IPS-15b (cell line): ENCODE measurements around the gene KLHL17.
A peak's percentile ranks its signal among the peaks of the same experiment; 100 is the strongest.

Experiments
- H3K27me3 ChIP-seq: one replicate; pipeline ENCODE4 v1.6.1; 2013; ENCODE audit warnings: low read length; ENCODE audit not compliant: control insufficient read depth, insufficient read depth
- H3K36me3 ChIP-seq: one replicate; pipeline ENCODE4 v1.6.1; 2013; ENCODE audit warnings: low read length; ENCODE audit not compliant: control insufficient read depth, insufficient read depth
- H3K4me1 ChIP-seq: one replicate; pipeline ENCODE4 v1.6.1; 2013; ENCODE audit warnings: mild to moderate bottlenecking, low read length; ENCODE audit not compliant: control insufficient read depth, insufficient read depth
- H3K4me3 ChIP-seq: one replicate; pipeline ENCODE4 v1.5.1; 2013; ENCODE audit warnings: low read depth, low read length
- H3K9ac ChIP-seq: one replicate; pipeline ENCODE4 v1.6.1; 2013; ENCODE audit warnings: low read depth, mild to moderate bottlenecking, low read length
- H3K9me3 ChIP-seq: one replicate; pipeline ENCODE4 v1.6.1; 2013; ENCODE audit warnings: mild to moderate bottlenecking, low read length; ENCODE audit not compliant: control insufficient read depth, insufficient read depth

Gene KLHL17

GRCh38 chr1:960363-961131 is at the start of gene KLHL17:
Gene KLHL17 (plus strand): TSS chr1:960584. CDS start chr1:960694, 110 bp downstream.
- no peaks in the 10 kb centered on the region for H3K9me3 ChIP-seq
- no peaks in the 10 kb centered on the region for H3K4me1 ChIP-seq
- H3K9ac ChIP-seq, result no peak within 1 kb of the TSS
- peaks cover 35% of the 10 kb centered on the region for H3K36me3 ChIP-seq
- peaks cover 12% of the 10 kb centered on the region for H3K27me3 ChIP-seq
- peak within 1 kb of the TSS; percentile 41 for H3K4me3 ChIP-seq

GRCh38 chr1:910881-911721 is 49.3 kb upstream of the KLHL17 start:
- H3K9me3 ChIP-seq, result no peaks in the 10 kb centered on the region
- H3K4me3 ChIP-seq, result no peak overlapping the region
- peaks cover 79% of the 10 kb centered on the region for H3K27me3 ChIP-seq
- no peaks in the 10 kb centered on the region for H3K36me3 ChIP-seq
- H3K9ac ChIP-seq, result no peak overlapping the region
- H3K4me1 ChIP-seq, result no peaks in the 10 kb centered on the region

DNA sequence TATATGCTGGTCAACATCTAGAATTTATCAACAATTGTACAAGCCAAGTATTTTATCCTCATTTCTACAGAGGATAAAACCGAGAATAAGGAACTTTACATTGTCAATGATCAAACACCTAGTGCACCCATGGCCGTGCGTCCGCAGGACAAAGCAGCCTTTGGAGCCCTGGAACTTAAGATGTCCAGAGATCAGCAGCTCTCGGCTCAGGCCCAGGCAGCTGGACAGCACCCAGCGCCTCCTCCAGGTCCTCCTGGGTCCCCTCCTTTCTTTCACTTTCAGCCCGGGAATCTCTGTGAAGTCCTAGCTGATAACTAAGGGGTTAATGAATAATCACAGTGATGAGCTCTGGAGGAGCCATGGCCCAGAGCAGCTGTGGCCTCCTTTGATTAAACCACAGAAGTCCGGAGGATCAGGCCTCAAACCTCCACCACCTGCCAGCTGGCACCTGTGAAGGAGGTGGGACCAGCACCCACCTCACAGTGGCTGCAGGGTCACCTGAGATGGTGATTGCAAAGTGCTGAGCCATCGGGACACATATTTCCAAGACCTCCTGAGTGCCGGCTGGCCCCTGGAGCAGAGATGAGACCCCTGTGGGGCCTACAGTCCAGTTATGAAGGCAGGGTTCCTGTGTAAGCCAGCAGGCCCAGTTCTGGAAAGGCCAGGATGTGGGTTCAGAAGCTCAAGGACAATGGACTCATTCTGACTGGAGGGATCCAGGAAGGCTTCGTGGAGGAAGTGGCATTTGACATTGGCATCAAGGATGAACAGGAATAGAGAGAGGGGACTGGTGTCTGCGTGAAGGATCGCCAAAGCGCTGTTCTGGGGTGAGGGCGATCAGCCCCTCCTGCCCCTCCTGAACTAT is 48.3 kb upstream of the KLHL17 start:
- Histone ChIP-seq H3K9me3 (no peaks in the 10 kb centered on the region), H3K36me3 (no peaks in the 10 kb centered on the region), H3K4me1 (no peaks in the 10 kb centered on the region), H3K27me3 (peaks cover 74% of the 10 kb centered on the region), H3K4me3 (no peak overlapping the region), H3K9ac (no peak overlapping the region)

DNA sequence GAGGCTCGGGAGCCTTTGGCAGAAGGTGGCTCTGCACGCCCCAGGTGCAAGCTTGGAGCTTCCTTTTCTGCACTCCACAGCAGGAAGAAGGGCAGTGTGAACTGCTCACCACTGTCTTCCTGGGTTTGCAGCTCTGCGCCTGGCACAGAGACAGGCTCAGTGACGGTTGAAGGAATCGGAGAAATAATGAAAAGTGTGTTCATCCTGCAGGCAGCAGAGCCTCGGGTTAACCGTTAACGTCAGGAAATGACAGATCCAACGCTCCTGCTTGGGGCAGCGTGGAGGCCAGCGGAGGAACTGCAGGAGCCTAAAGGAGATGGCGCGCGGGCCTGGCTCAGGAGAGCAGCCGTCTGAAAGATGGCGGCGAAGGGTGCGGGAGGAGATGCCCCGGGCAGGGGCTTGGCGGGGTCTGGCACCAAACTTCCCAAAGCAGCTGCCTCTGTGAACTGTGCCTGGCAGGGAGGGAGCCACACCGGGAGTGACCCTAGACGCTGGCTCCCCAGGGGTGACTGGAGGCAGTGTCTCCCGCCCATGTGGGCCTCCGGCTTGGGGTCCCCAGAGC is 47.6 kb upstream of the KLHL17 start:
- H3K9ac ChIP-seq, result no peak overlapping the region
- H3K27me3 ChIP-seq, result peaks cover 74% of the 10 kb centered on the region
- H3K9me3 ChIP-seq, result no peaks in the 10 kb centered on the region
- H3K36me3 ChIP-seq, result no peaks in the 10 kb centered on the region
- no peaks in the 10 kb centered on the region for H3K4me1 ChIP-seq
- H3K4me3 ChIP-seq, result no peak overlapping the region

- H3K9ac ChIP-seq, result no peak overlapping the region
- H3K27me3 ChIP-seq, result peaks cover 77% of the 10 kb centered on the region
- H3K4me1 ChIP-seq, result no peaks in the 10 kb centered on the region
Observed at GRCh38 chr1:913491-914130, 46.8 kb upstream of the KLHL17 start.

DNA sequence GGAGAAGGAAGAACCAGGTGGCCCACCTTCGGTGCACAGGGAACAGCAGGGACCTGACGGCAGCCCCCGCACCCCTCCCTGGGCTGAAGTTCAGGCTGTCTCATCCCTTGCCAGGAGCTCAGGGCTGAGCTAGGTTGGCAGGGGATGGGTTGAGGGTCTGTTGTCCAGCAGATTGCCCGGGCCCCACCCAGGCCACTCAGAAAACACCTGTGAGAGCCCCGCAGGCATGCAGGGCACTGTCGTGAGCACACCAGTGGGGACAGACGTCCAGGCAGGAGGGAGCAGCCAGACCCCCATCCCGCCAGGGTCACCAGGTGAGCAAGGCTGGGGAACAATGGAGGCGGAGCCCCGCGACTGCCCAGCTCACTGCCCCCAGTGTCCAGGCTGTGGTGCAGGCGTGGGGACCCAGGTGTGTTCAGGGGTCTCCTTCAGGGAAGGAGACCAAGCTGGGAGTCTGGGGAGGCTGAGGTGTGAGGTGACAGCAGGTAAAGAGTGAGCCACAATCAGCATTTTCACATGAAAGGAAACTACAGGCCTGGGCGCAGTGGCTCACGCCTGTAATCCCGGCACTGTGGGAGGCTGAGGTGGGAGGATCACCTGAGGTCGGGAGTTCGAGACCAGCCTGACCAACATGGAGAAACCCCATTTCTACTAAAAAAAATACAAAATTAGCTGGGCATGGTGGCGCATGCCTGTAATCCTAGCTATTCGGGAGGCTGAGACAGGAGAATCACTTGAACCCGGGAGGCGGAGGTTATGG is 46.1 kb upstream of the KLHL17 start:
- H3K9ac ChIP-seq, result no peak overlapping the region
- no peaks in the 10 kb centered on the region for H3K36me3 ChIP-seq
- no peaks in the 10 kb centered on the region for H3K9me3 ChIP-seq
- no peaks in the 10 kb centered on the region for H3K4me1 ChIP-seq
- H3K4me3 ChIP-seq, result no peak overlapping the region
- H3K27me3 ChIP-seq, result peaks cover 82% of the 10 kb centered on the region

More at GRCh38 chr1:913491-914130, 46.8 kb upstream of the KLHL17 start:
- no peak overlapping the region for H3K4me3 ChIP-seq
- no peaks in the 10 kb centered on the region for H3K36me3 ChIP-seq
- H3K9me3 ChIP-seq, result no peaks in the 10 kb centered on the region

DNA sequence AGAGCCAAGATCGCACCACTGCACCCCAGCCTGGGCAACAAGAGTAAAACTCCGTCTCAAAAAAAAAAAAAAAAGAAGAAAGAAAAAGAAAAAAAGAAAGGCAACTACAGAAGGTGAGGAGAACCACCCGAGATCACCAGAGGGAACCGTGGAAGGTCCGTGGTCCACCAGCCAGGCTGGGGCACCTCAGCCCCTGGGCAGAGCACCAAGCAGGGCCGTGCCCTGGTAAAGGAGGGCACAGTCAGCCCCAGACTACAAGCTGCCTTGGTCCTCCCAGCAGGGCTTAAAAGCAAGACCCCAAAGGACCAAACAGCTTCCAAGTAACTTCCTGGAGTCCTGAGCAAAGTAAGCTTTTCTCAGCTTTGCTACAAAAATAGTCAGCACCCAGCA is 45.5 kb upstream of the KLHL17 start:
- no peak overlapping the region for H3K4me3 ChIP-seq

DNA sequence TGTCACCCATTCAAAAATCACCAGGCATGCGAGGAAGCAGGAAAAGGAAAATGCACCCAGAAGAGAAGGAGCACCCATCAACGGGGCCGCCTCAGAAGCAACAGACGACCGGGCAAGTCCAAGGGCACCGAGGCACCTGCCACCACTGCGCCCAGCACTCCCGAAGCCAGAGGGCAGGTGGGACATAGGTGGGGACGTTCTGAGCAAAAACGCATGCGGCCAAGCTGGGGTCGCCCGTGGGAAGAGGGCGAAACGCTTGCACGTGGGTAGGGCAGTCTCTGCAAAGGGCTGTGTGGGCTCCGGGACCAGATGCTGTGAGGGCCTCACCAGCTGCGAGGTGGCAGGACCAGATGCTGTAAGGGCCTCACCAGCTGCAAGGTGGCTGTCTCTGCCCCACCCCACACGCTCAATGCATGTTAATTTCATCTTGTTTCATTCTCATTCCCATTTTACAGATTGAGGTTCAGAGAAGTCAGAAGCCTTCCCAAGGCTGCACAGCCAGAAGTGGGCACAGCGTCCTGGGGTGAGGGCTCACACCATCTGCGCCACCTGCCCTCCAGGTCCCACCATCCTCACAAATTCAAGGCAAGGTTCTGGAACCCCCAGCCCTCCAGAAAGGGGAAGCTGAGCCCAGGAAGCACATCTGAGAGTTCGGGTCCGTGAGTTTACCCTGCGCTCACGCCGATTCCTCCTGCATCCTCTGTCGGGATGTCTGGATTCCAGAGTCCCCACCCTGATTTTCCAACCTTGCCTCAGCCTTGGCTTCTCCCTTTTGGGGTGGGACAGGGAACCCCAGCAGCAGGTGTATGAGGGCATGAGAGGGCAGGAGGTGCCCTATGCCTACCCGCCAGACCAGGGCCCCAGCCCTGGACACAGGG is 44.9 kb upstream of the KLHL17 start:
- H3K36me3 ChIP-seq, result no peaks in the 10 kb centered on the region
- no peak overlapping the region for H3K9ac ChIP-seq
- peaks cover 90% of the 10 kb centered on the region for H3K27me3 ChIP-seq
- no peaks in the 10 kb centered on the region for H3K4me1 ChIP-seq
- no peaks in the 10 kb centered on the region for H3K9me3 ChIP-seq
- H3K4me3 ChIP-seq, result no peak overlapping the region

More for the DNA sequence above, 45.5 kb upstream of the KLHL17 start:
- Histone ChIP-seq H3K4me1 (no peaks in the 10 kb centered on the region), H3K9me3 (no peaks in the 10 kb centered on the region), H3K36me3 (no peaks in the 10 kb centered on the region), H3K27me3 (peaks cover 88% of the 10 kb centered on the region), H3K9ac (no peak overlapping the region)

DNA sequence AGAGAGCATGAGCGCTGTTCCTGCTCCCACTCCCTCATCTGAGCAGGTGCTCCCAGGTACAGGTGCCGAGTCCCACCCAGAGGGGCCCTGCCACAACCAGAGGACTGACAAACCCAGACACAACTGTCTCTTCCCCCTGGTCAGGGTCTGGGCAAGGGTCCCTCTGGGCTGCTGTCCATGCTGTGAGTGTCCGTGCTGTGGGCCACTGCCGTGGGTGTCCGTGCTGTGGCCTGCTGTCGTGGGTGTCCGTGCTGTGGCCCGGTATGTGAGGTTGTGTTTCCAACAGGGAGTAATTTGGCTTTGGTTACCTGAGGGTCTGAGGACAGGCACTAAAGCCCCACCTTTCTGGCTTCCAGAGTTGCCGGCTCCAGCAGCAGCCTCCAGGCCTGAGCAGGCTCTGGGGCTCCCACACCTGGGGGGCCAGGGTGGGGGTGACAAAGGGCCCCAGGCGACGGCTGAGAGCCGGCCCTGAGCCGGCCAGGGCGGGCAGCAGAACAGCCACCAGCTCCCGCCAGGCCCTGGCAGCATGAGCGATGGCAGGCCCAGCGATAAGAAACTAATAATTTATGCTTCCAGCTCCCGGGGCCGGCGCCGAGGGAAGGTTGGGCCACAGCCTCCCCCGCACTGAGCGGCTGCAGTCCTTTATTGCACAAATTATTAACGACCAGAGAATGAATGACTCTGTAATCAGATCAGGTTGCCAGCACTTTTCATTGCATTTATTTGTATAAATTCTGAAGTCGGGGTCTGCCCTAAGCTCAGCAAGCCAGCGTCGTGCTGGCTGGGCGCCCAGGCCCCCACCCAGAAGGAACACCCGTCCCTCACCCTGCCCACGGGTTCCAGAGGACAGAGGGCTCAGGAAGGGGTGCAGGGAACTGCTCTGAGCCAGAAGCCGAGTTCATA is 44.0 kb upstream of the KLHL17 start:
- H3K4me3 ChIP-seq, result no peak overlapping the region
- peaks cover 2% of the 10 kb centered on the region for H3K4me1 ChIP-seq
- H3K9me3 ChIP-seq, result no peaks in the 10 kb centered on the region
- H3K36me3 ChIP-seq, result no peaks in the 10 kb centered on the region
- no peak overlapping the region for H3K9ac ChIP-seq
- H3K27me3 ChIP-seq, result peaks cover 89% of the 10 kb centered on the region
